Calu3 (cell line): ENCODE results near the gene SPINK1. TPM values are rescaled to one million over a fixed set of nuclear protein-coding genes. Genes with fewer than 3 reads are reported as not detected.

Experiments used
- BruUV-seq: library from RNA; stranded (reverse); fragments of 400-500 nt; replicated peaks from 2 replicates; lab custom pipeline; 2021; lab: Mats Ljungman, UMichigan
- CTCF ChIA-PET: fragments of 300-600 bp; sonication (Branson Sonifier 250); formaldehyde crosslinking; loops from one replicate; lab custom pipeline; 2022; ENCODE audit warnings: antibody characterized with exemption; lab: Charles Lee
- DNase-seq: peaks from one replicate; pipeline ENCODE4 v3.0.0; 2022
- H3K27ac Mint-ChIP-seq: one replicate; pipeline ENCODE4 v1.8.0; 2022; ENCODE audit warnings: mixed read lengths; ENCODE audit not compliant: unreplicated experiment
- H3K27me3 Mint-ChIP-seq: one replicate; pipeline ENCODE4 v1.8.0; 2022; ENCODE audit warnings: mixed read lengths; ENCODE audit not compliant: unreplicated experiment
- H3K36me3 Mint-ChIP-seq: one replicate; pipeline ENCODE4 v1.8.0; 2022; ENCODE audit warnings: mild to moderate bottlenecking, moderate library complexity, mixed read lengths; ENCODE audit not compliant: insufficient read depth, unreplicated experiment
- H3K4me1 Mint-ChIP-seq: one replicate; pipeline ENCODE4 v1.8.0; 2022; ENCODE audit warnings: mild to moderate bottlenecking, low read depth, mixed read lengths; ENCODE audit not compliant: unreplicated experiment
- H3K4me3 Mint-ChIP-seq: one replicate; pipeline ENCODE4 v1.8.0; 2022; ENCODE audit warnings: mild to moderate bottlenecking, low read depth, moderate library complexity, mixed read lengths; ENCODE audit not compliant: unreplicated experiment
- H3K9me3 Mint-ChIP-seq: one replicate; pipeline ENCODE4 v1.8.0; 2022; ENCODE audit warnings: low read depth, mixed read lengths; ENCODE audit not compliant: unreplicated experiment
- intact Hi-C: fragments of 100-400 bp; cut with micrococcal nuclease; formaldehyde crosslinking; loops from one replicate; pipeline ENCODE4 v1.10.0; 2022; ENCODE audit not compliant: unreplicated experiment
- total RNA-seq: library from RNA; stranded (reverse); gene quantifications from 2 replicates; pipeline ENCODE4 v1.2.3, GENCODE V29; 2022
- TF ChIP-seq, protein P1 (sequence below): fragments of 200-600 bp; IDR thresholded peaks from one replicate; pipeline ENCODE4 v1.8.0; 2022; ENCODE audit warnings: antibody characterized with exemption; ENCODE audit not compliant: unreplicated experiment

The SPINK1 gene
- total RNA-seq, 1 experiment from 2014 or later = 307 TPM

DNA sequence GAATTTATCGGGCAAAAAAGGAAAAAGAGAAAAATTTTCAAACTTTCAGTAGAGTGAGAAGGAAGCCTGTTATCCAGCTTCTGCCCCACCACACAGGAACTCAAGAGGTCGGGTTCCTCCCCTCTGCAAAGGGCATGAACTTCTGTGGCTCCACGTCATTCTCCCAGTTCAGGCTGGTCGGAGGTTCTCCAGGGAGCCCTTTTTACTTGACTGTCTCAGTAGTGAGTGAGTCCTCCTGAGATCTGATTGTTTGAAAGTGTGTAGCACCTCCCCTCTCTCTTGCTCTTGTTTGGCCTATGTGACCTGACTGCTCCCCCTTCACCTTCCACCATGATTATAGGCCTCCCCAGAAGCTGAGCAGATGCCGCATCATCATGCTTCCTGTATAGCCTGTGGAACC is 9.7 kb downstream of the SPINK1 start:
- intact Hi-C loops = loop anchor here (1.0 to 5.0 kb wide), 2 partner anchors 129 to 193 kb away; no protein-coding TSS in a partner anchor
- DNase-seq = no peak
- Mint-ChIP-seq H3K27ac (peak overlapping the region; percentile 32), H3K9me3 (no peaks in the 10 kb centered on the region), H3K36me3 (peaks cover 6% of the 10 kb centered on the region), H3K27me3 (no peaks in the 10 kb centered on the region), H3K4me1 (peaks cover 25% of the 10 kb centered on the region), H3K4me3 (no peak overlapping the region)
- BruUV-seq = no TSS peak
- CTCF ChIA-PET = no interaction called here
- TF ChIP-seq, protein P1, sequence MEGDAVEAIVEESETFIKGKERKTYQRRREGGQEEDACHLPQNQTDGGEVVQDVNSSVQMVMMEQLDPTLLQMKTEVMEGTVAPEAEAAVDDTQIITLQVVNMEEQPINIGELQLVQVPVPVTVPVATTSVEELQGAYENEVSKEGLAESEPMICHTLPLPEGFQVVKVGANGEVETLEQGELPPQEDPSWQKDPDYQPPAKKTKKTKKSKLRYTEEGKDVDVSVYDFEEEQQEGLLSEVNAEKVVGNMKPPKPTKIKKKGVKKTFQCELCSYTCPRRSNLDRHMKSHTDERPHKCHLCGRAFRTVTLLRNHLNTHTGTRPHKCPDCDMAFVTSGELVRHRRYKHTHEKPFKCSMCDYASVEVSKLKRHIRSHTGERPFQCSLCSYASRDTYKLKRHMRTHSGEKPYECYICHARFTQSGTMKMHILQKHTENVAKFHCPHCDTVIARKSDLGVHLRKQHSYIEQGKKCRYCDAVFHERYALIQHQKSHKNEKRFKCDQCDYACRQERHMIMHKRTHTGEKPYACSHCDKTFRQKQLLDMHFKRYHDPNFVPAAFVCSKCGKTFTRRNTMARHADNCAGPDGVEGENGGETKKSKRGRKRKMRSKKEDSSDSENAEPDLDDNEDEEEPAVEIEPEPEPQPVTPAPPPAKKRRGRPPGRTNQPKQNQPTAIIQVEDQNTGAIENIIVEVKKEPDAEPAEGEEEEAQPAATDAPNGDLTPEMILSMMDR = no peak

DNA sequence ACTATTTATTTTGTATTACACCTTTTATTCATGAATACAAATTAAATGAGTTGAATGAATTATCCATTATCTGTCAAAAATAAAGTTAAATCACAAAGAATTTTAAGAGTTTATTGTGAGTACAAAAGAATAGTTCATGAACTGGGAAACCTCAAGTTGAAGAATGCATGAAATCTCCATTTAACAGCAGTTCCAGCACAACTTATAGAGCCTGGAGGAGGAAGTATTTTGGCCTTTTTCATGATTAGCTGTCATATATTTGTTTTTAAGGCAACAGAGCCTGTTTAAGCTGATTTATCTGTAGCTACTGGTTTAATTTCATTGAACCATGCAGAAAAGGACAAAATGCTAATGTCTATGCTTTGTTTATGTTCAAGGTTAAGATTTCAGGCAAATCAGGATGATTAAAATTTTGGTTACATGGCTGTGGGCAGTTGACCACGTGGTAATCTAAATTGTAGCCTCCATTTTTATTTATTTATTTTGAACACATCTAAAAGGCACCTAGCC is 12.2 kb downstream of the SPINK1 start:
- intact Hi-C loops = no loop called here
- TF ChIP-seq, protein P1 = no peak

DNA sequence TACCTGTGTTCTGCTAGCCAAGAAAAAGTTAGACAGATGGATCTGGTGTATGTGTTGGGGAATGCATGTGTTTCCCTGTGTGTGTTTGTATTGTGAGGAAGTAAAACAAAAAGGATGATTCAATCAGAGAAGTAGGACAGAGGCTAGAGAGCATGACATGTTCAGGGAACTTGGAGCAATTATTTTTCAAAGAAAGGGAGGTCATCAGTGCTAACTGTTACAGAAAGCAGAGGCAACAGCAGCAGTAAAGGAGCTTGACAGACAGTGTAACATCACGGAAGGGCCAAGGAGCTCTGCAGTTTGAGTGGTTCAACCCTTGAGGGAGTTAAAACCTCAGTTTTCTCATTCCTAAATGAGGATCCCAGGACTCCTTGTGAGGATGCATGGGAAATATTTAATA is 13.2 kb downstream of the SPINK1 start:
- intact Hi-C loops = no loop called here
- CTCF ChIA-PET = interaction anchor here (0.6 kb wide), 1 partner anchor 328 kb away, joined by 3 read pairs; no protein-coding TSS in a partner anchor
- DNase-seq = no peak
- TF ChIP-seq, protein P1 = no peak
- H3K9me3 Mint-ChIP-seq = no peaks in the 10 kb centered on the region
- peak overlapping the region; percentile 1 for H3K27ac Mint-ChIP-seq
- BruUV-seq = no TSS peak
- H3K4me1 Mint-ChIP-seq = peaks cover 30% of the 10 kb centered on the region
- H3K27me3 Mint-ChIP-seq = no peaks in the 10 kb centered on the region
- H3K36me3 Mint-ChIP-seq = no peaks in the 10 kb centered on the region
- no peak overlapping the region for H3K4me3 Mint-ChIP-seq

More for the DNA sequence above, 12.2 kb downstream of the SPINK1 start:
- Mint-ChIP-seq H3K9me3 (no peaks in the 10 kb centered on the region), H3K4me3 (no peak overlapping the region), H3K27ac (no peak overlapping the region), H3K36me3 (no peaks in the 10 kb centered on the region), H3K4me1 (peaks cover 25% of the 10 kb centered on the region), H3K27me3 (no peaks in the 10 kb centered on the region)
- CTCF ChIA-PET = no interaction called here
- DNase-seq = no peak
- BruUV-seq = no TSS peak

DNA sequence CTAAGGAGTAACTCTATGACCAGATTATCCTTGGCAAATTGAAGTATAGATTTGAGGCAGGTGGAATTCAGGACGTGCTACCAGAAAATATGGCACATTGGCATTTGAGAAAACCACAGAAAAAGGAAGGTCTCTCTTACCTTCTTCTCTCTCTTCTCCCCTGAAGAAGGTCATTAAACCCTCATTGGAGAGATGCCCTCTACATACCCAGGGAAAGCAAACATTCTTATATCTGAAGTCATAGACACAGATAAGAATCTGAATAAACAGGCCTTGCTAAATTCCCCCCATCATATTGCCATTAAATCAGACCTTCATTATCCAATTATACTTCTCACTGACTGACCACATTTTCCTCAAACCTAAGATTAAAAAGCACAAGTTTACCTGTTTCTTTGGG is 17.8 kb downstream of the SPINK1 start:
- Mint-ChIP-seq H3K36me3 (no peaks in the 10 kb centered on the region), H3K4me3 (no peak overlapping the region), H3K9me3 (no peaks in the 10 kb centered on the region), H3K27ac (no peak overlapping the region), H3K4me1 (peaks cover 35% of the 10 kb centered on the region), H3K27me3 (no peaks in the 10 kb centered on the region)
- no TSS peak for BruUV-seq
- DNase-seq = no peak
- intact Hi-C loops = no loop called here
- TF ChIP-seq, protein P1 = no peak
- CTCF ChIA-PET = no interaction called here
